NCI-H1105 (cell line): ENCODE measurements around the gene NUBPL.
"Not testable (repeated sequence)": the region's sequence is repeated elsewhere in the genome, so short reads cannot be mapped to it uniquely, and the experiment has no call there.

ENCODE experiments used
- DNase-seq: peaks from one replicate; lab custom pipeline; 2025; lab: John Stamatoyannopoulos, UW

NUBPL gene

GRCh38 chr14:31578266-31578665, 17.1 kb downstream of the NUBPL start:
- no peak for DNase-seq

- DNase-seq, result no peak
Measured at GRCh38 chr14:31578792-31579501, 17.7 kb downstream of the NUBPL start.

GRCh38 chr14:31580234-31580633, 19.0 kb downstream of the NUBPL start:
- DNase-seq, result no peak

- DNase-seq, result no peak
Measured at GRCh38 chr14:31582286-31582691, 21.1 kb downstream of the NUBPL start.

DNA sequence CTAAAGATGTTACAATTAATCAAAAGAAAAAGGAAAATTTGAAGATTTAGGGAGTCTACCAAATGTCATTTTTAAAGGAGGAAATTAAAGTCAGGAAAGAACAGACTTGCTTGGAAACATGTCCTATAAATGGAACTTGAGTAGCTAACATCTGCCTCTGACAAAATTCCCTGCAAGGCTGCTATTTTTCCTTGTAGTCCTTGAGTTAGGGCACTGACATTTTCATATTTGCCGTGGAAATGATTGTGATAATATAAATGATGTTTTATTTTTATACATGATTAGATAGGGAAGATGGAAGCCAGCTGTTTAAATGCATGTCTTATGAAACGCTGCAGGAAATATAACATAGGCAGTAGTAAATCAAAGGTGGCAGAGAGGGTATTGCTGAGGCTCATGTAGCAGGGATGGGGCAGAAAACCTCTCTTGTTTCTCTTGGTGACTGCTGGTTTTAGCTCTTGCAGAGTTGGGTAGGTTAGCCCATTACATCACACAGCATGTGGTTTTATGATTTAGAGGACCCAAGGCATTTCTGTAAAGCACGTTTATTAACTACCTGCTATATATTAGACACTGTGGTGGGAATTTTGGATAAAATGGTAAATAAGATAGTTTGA, 21.7 kb downstream of the NUBPL start:
- DNase-seq, result no peak

GRCh38 chr14:31590206-31590605, 29.0 kb downstream of the NUBPL start:
- no peak for DNase-seq

- no peak for DNase-seq
Measured at GRCh38 chr14:31592122-31592521, 30.9 kb downstream of the NUBPL start.

DNA sequence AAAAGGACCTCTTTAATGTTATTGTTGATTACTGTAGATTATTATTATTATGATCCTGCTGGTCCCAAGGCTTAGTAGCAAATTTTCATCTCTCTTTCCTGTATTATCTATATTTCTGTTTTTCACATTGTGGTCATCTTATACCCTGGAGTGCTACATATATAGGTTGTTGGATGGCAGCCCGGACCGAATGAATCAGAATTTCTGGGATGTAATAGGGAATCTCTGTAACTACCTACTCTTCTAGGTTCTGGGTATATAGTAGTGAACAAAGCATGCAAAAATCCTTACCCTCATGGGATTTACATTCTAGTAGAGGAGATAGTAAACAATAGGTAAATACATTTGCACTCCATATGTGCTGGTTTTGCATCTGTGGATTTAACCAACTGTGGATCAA, 31.4 kb downstream of the NUBPL start:
- no peak for DNase-seq

DNA sequence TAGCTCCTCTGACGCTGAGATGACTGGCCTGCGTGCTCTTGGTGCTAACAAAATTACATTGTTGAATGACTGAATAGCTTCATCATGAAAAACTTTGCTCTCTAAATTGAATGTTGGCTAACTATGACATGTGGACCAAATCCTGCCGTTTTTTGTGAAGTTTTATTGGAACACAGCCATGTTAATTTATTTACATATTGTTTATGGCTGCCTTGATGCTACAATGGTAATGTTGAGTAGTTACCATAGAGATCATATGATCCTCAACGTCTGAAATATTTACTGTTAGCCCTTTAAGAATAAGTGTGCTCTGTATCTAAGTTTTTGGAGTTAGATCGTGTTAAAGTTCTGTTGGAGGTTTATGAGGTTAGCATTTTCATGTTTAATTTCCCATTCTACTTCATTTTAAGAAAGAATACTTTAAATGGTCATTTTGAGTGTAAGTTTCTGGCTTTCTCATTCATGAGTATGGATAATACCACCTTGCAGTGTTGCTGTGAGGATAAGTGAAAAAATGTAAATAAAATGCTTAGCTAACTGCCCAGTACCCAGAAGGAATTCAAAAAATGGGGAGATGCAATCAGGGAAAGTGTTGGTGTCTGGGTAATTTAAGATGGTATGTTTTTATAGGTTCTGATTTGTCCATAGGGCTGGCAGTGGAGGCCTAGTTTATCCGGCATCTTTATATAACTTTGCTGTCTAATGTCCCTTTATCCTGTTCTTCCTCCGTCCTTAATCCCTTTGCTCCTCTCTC, 35.3 kb downstream of the NUBPL start:
- DNase-seq, result no peak

DNA sequence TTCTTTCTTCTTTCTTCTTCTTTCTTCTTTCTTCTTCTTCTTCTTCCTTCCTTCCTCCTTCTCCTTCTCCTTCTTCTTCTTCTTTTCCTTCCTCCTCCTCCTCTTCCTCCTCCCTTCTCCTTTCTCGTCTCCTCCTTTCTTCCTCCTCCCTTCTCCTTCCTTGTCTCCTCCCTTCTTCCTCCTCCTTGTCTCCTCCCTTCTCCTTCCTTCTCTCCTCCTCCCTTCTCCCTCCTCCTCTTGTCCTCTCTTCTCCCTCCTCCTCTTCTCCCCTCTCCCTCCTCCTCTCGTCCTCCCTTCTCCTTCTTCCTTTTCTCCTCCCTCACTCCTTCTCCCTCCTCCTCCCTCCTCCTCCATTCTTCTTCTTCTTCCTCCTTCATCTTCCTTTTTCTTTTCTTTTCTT, 44.5 kb downstream of the NUBPL start:
- DNase-seq, result no peak

DNA sequence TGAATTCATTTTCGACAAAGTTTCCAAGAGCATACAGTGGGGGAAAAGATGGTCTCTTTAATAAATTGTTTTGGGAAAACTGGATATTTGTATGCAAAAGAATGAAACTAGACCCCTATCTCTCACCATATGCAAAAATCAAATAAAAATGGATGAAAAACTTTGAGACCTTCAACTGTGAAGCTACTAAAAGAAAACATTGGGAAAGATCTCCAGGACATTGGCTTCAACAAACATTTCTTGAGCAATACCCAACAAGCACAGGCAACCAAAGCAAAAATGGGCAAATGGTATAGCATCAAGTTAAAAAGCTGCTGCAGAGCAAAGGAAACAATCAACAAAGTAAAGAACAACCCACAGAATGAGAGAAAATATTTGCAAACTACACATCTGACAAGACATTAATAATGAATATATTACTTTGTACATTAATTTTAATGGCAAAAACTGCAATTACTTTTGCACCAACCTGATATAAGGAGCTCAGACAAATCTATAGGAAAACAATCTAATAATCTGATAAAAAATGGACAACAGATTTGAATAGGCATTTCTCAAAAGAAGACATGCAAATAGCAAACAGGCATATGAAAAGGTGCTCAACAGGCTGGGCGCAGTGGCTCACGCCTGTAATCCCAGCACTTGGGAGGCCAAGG, 50.7 kb downstream of the NUBPL start:
- no peak for DNase-seq

GRCh38 chr14:31613188-31613587, 52.0 kb downstream of the NUBPL start:
- no peak for DNase-seq

- DNase-seq, result not testable (repeated sequence)
Measured at GRCh38 chr14:31618884-31619283, 57.7 kb downstream of the NUBPL start.

- DNase-seq, result no peak
Measured at GRCh38 chr14:31619440-31619839, 58.2 kb downstream of the NUBPL start.

- DNase-seq, result not testable (repeated sequence)
Measured at GRCh38 chr14:31620898-31621297, 59.7 kb downstream of the NUBPL start.

- DNase-seq, result no peak
Measured at GRCh38 chr14:31622060-31622459, 60.9 kb downstream of the NUBPL start.

DNA sequence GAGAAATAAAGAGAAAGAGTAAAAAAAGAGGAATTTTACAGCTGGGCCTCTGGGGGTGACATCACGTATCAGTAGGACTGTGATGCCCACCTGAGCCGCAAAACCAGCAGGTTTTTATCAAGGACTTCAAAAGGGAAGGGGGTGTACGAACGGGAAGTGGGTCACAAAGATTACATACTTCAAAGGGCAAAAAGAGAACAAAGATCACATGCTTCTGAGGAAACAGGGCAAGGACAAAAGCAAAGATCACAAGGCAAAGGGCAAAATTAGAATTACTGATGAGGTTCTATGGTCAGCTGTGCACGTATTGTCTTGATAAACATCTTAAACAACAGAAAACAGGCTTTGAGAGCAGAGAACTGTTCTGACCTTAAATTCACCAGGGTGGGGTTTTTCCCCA, 91.7 kb downstream of the NUBPL start:
- not testable (repeated sequence) for DNase-seq

DNA sequence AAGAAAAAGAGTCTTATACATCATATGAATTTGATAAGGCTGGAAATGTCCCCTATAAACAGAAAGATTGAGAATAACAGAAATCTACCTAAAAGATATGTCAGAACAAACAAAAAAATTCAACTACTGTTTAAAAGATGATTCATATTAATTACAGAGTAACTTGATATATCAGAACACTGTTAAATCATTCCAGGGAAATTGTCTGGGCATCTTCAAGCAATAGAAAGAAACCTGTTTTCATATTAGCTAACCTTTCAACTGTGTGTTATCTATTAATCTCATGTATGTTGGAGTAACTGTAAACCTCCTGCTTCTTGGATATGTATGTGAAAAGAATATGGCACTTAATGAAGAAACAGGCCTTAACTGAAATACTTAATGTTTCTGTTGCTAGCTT, 96.7 kb downstream of the NUBPL start:
- DNase-seq, result no peak

- DNase-seq, result no peak
Measured at GRCh38 chr14:31659278-31659677, 98.1 kb downstream of the NUBPL start.

DNA sequence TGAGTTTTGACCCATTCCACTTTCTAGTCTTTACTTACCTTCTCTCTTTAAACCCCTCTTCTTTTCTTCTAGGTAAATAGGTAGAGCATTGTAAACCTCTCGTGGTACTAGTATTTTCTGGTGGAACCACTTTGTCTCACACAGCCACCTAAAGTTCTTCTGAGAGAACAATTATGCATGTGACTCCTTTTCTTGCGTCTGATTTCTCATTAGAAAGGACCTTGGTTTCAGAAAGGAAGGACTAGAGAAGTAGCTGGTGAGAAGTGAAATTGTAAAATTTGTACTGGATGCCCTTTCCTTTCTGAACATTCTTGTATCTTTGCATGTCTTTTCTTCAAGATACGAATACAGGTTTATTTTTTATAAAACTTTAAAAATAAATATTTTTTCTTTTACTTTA, 99.0 kb downstream of the NUBPL start:
- no peak for DNase-seq

- no peak for DNase-seq
Measured at GRCh38 chr14:31660728-31661127, 99.5 kb downstream of the NUBPL start.

GRCh38 chr14:31668348-31668747, 107.1 kb downstream of the NUBPL start:
- DNase-seq, result no peak

DNA sequence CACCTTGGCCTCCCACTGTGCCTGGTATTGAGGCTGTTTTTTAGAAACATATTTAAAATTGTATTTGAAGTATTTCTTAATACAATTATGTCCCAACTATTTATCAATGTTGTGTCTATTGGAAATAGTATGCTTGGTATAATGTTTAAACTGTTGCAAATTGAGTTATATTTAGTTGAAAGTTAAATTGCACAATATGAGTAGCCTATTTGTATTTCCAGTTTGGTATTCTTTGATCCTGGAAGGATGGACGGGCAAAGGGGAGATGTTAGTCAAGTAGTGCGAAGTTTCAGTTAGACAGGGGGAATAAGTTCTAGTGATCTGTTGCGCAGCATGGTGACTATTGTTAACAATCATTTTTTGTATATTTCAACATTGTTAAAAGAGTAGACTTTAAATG, 111.5 kb downstream of the NUBPL start:
- DNase-seq, result no peak
